PC-3 (cell line): ENCODE data around the gene SETBP1.

Experiments
- EZH2phosphoT487 ChIP-seq: fragments of 300-600 bp; sonication (generic); IDR thresholded peaks from 2 replicates; pipeline ENCODE4 v1.6.1; 2018; ENCODE audit warnings: mild to moderate bottlenecking, antibody characterized with exemption, low read length, borderline replicate concordance
- TF ChIP-seq, protein P1 (sequence below): fragments of 300-600 bp; sonication (generic); conservative IDR thresholded peaks from 2 replicates; pipeline ENCODE4 v1.5.1; 2017; ENCODE audit warnings: antibody characterized with exemption, low read depth, mild to moderate bottlenecking, low read length

- TF ChIP-seq, protein P1, sequence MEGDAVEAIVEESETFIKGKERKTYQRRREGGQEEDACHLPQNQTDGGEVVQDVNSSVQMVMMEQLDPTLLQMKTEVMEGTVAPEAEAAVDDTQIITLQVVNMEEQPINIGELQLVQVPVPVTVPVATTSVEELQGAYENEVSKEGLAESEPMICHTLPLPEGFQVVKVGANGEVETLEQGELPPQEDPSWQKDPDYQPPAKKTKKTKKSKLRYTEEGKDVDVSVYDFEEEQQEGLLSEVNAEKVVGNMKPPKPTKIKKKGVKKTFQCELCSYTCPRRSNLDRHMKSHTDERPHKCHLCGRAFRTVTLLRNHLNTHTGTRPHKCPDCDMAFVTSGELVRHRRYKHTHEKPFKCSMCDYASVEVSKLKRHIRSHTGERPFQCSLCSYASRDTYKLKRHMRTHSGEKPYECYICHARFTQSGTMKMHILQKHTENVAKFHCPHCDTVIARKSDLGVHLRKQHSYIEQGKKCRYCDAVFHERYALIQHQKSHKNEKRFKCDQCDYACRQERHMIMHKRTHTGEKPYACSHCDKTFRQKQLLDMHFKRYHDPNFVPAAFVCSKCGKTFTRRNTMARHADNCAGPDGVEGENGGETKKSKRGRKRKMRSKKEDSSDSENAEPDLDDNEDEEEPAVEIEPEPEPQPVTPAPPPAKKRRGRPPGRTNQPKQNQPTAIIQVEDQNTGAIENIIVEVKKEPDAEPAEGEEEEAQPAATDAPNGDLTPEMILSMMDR = no peak
- TF ChIP-seq EZH2phosphoT487 = no peak
These were observed 364.1 kb downstream of the SETBP1 start for GRCh38 chr18:45044787-45045186.
